ENCODE data around the gene ENPP6.

ENPP6 gene

GRCh38 chr4:184167576-184167975 lies 50.1 kb downstream of the ENPP6 start:
- DNase-seq (ENCODE audit: extremely low read depth, low read depth): no peak
- TF ChIP-seq CTCF (IDR thresholded peaks at IDR 0.05; ENCODE audit: low read depth, low read length): no peak

GRCh38 chr4:184166736-184167135 lies 50.9 kb downstream of the ENPP6 start:
- no peak for DNase-seq (ENCODE audit: extremely low read depth, low read depth)
- no peak for TF ChIP-seq CTCF (IDR thresholded peaks at IDR 0.05; ENCODE audit: low read depth, low read length)

GRCh38 chr4:184165291-184165690 lies 52.4 kb downstream of the ENPP6 start:
- DNase-seq (ENCODE audit: extremely low read depth, low read depth): no peak
- no peak for TF ChIP-seq CTCF (IDR thresholded peaks at IDR 0.05; ENCODE audit: low read depth, low read length)

- no peak for DNase-seq (ENCODE audit: extremely low read depth, low read depth)
- peak; percentile 38 for TF ChIP-seq CTCF (IDR thresholded peaks at IDR 0.05; ENCODE audit: low read depth, low read length)
These were observed 53.9 kb downstream of the ENPP6 start for GRCh38 chr4:184163813-184164212.

- DNase-seq (ENCODE audit: extremely low read depth, low read depth): no peak
- no peak for TF ChIP-seq CTCF (IDR thresholded peaks at IDR 0.05; ENCODE audit: low read depth, low read length)
These were observed 55.1 kb downstream of the ENPP6 start for GRCh38 chr4:184162596-184162995.

- no peak for DNase-seq (ENCODE audit: extremely low read depth, low read depth)
- TF ChIP-seq CTCF (IDR thresholded peaks at IDR 0.05; ENCODE audit: low read depth, low read length): no peak
These were observed 60.4 kb downstream of the ENPP6 start for GRCh38 chr4:184157322-184157721.

GRCh38 chr4:184156163-184156920 lies 61.3 kb downstream of the ENPP6 start:
- DNase-seq (ENCODE audit: extremely low read depth, low read depth): no peak
- no peak for TF ChIP-seq CTCF (IDR thresholded peaks at IDR 0.05; ENCODE audit: low read depth, low read length)

Data from AG09319 (cell line).